Spinal cord (tissue), 10 donors: ENCODE results near the gene PIK3CG. TPM values are rescaled to one million over a fixed set of nuclear protein-coding genes. Genes with fewer than 3 reads are reported as not detected.
"Not testable (repeated sequence)": the region's sequence is repeated elsewhere in the genome, so short reads cannot be mapped to it uniquely, and the experiment has no call there.

Source experiments
- DNase-seq, 6 donors: peaks; one replicate each; pipeline versions ENCODE4 v3.0.0 to v3.0.0-alpha.2; 2013 to 2015; ENCODE audit warnings: low spot score in 6 of 6, low read depth in 4 of 6
- H3K27ac ChIP-seq: one replicate; pipeline ENCODE4 v1.5.1; 2013; ENCODE audit warnings: low read depth, low read length, control low read depth
- H3K27me3 ChIP-seq: one replicate; pipeline ENCODE4 v1.6.1; 2013; ENCODE audit warnings: low read length; ENCODE audit not compliant: control insufficient read depth, insufficient read depth
- H3K36me3 ChIP-seq: one replicate; pipeline ENCODE4 v1.6.1; 2013; ENCODE audit warnings: low read length; ENCODE audit not compliant: control insufficient read depth, insufficient read depth
- H3K4me1 ChIP-seq: one replicate; pipeline ENCODE4 v1.6.1; 2013; ENCODE audit warnings: low read length; ENCODE audit not compliant: control insufficient read depth, insufficient read depth
- H3K4me3 ChIP-seq: one replicate; pipeline ENCODE4 v1.5.1; 2013; ENCODE audit warnings: low read depth, low read length, control low read depth
- H3K9me3 ChIP-seq: one replicate; pipeline ENCODE4 v1.6.1; 2013; ENCODE audit warnings: low read length; ENCODE audit not compliant: control insufficient read depth, insufficient read depth
- WGBS: methylation state at CpG from one replicate; pipeline ENCODE4 v1.1.5; 2013; ENCODE audit warnings: missing lambda C conversion rate; ENCODE audit not compliant: insufficient coverage; 5-methylcytosine and 5-hydroxymethylcytosine counted together
- polyA plus RNA-seq, 2 donors: library from polyadenylated mRNA; unstranded; fragments of 120-200 nt; gene quantifications; one replicate each; pipeline ENCODE4 v1.2.1, GENCODE V29; 2013; ENCODE audit not compliant: insufficient read length in 2 of 2
- total RNA-seq, 2 donors: library from RNA; depleted of rRNA in 1 of 2; stranded (reverse); fragments of 120-200 nt in 1 of 2; fragments of >200 nt in 1 of 2; gene quantifications; one replicate each; pipeline versions ENCODE4 v1.2.3 to v1.2.4, GENCODE V29; 2013 to 2014
- donor health status: healthy.

The PIK3CG gene
- total and polyA plus RNA-seq, 4 donors = 1.4 to 6.4 (median 2.6) TPM

- DNase-seq = peak in 1 of 6 donors; percentile 30
- no peak overlapping the region for H3K27ac ChIP-seq
These were observed 87.7 kb downstream of the PIK3CG start for GRCh38 chr7:106952658-106953231.

GRCh38 chr7:106954840-106955239 lies 89.8 kb downstream of the PIK3CG start:
- no peaks in the 10 kb centered on the region for H3K9me3 ChIP-seq
- no peak for DNase-seq
- no peaks in the 10 kb centered on the region for H3K27me3 ChIP-seq
- H3K36me3 ChIP-seq = no peaks in the 10 kb centered on the region
- no peak overlapping the region for H3K4me3 ChIP-seq
- no peak overlapping the region for H3K27ac ChIP-seq
- 100% methylated on average over 2 of the region's 2 CpGs for WGBS
- peaks cover 5% of the 10 kb centered on the region for H3K4me1 ChIP-seq

More at GRCh38 chr7:106952658-106953231, 87.7 kb downstream of the PIK3CG start:
- H3K9me3 ChIP-seq = no peaks in the 10 kb centered on the region
- H3K27me3 ChIP-seq = no peaks in the 10 kb centered on the region
- no peak overlapping the region for H3K4me3 ChIP-seq
- 36% methylated on average over 1 of the region's 5 CpGs for WGBS
- H3K4me1 ChIP-seq = peaks cover 5% of the 10 kb centered on the region
- no peaks in the 10 kb centered on the region for H3K36me3 ChIP-seq

DNA sequence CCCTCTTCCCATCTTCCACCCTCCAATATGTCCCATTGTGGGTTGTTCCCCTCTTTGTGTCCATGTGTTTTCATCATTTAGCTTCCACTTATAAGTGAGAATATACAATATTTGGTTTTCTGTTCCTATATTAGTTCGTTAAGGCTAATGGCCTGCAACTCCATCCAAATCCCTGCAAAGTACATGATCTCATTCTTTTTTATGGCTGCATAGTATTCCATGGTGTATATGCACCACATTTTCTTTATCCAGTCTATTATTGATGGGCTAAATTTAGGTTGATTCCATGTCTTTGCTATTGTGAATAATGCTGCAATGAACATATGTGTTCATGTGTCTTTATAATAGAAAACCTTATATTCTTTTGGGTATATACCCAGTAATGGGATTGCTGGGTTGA lies 90.8 kb downstream of the PIK3CG start:
- not testable (repeated sequence) for H3K27me3 ChIP-seq, H3K9me3 ChIP-seq, DNase-seq, H3K4me1 ChIP-seq, H3K36me3 ChIP-seq, H3K4me3 ChIP-seq, H3K27ac ChIP-seq
- no CpG with 5 or more reads among the region's 1 CpG for WGBS

Other genes starting within 250 kb of the PIK3CG start
- gene CCDC71L, start 204.1 kb upstream of the PIK3CG start, total RNA-seq = 10 to 100 TPM in 1 of 2 donors, 1 to 10 TPM in 1; 8.9 to 11.8 TPM
- gene CCDC71L, start 204.1 kb upstream of the PIK3CG start, polyA plus RNA-seq = 10 to 100 TPM in 1 of 2 donors, 1 to 10 TPM in 1; 8.0 to 10.8 TPM
- gene PRKAR2B, start 179.4 kb downstream of the PIK3CG start, total RNA-seq = 10 to 100 TPM; 22.2 to 69.3 TPM
- gene PRKAR2B, start 179.4 kb downstream of the PIK3CG start, polyA plus RNA-seq = 10 to 100 TPM; 72.4 to 96.0 TPM